ENCODE measurements around the gene LKAAEAR1. TPM values are rescaled to one million over a fixed set of nuclear protein-coding genes. Genes with fewer than 3 reads are reported as not detected.
A peak's percentile ranks its signal among the peaks of the same experiment; 100 is the strongest.

The LKAAEAR1 gene
- total and polyA plus RNA-seq, 2 of the 13 experiments (the other 11 are each of a cell fraction or from before 2014, with no cell fraction given): not detected

DNA sequence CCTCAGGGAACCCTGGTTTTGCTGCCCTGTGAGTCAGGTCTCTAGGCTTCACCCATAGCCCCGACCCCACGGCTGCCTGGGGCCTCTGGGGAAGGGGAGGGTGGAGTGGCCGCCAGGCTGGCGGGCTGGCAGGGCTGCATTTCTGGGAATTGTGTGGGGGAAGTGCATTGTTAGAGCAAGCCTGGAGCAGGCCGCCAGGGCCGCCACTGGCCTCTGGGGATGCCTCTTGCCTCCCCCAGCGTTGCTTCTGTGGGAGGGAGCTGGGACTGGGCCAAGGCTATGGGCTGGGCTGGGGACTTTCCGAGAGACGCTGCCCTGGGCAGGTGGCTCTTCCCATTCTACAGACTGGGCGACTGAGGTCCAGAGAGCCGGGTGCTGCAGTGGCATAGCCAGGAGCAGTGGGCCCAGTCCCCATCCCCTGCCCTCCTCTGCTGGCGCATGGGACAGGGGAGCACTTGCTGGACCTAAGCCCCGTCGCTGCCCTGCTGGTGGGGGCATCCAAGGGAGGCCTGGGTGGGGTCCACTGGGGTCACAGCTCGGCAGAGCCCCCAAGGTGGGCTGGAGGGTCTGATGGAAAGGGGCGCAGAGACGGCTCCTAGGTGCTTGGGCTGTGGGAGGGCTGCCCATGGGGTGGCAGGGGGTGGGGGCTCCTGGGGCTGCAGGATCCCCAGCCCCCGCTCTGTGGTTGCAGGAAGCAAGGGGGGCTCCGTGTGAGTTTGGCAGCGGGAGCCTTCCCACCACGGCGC, 28.1 kb downstream of the LKAAEAR1 start (continued):
- TF ChIP-seq, protein P1, sequence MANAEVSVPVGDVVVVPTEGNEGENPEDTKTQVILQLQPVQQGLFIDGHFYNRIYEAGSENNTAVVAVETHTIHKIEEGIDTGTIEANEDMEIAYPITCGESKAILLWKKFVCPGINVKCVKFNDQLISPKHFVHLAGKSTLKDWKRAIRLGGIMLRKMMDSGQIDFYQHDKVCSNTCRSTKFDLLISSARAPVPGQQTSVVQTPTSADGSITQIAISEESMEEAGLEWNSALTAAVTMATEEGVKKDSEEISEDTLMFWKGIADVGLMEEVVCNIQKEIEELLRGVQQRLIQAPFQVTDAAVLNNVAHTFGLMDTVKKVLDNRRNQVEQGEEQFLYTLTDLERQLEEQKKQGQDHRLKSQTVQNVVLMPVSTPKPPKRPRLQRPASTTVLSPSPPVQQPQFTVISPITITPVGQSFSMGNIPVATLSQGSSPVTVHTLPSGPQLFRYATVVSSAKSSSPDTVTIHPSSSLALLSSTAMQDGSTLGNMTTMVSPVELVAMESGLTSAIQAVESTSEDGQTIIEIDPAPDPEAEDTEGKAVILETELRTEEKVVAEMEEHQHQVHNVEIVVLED (CRISPR knock-in tag; IDR thresholded peaks at IDR 0.05; ENCODE audit: borderline replicate concordance): no peak
- TF ChIP-seq JARID2 (CRISPR knock-in tag; IDR thresholded peaks at IDR 0.05; ENCODE audit: insufficient replicate concordance) (peak; percentile 49), RBAK (CRISPR knock-in tag; IDR thresholded peaks at IDR 0.05) (peak; percentile 25; the same call in 1 of the 2 replicates), RCOR2 (CRISPR knock-in tag; IDR thresholded peaks at IDR 0.05) (peak; percentile 98), ZNF644 (CRISPR knock-in tag; IDR thresholded peaks at IDR 0.05; ENCODE audit: low read depth) (peak; percentile 15; the same call in 1 of the 2 replicates), ZNF761 (CRISPR knock-in tag; conservative IDR thresholded peaks at IDR 0.05) (no peak), SMAD3 (CRISPR knock-in tag; IDR thresholded peaks at IDR 0.05) (peak; percentile 61; the same call in 1 of the 2 replicates), ZNF260 (CRISPR knock-in tag; IDR thresholded peaks at IDR 0.05; ENCODE audit: borderline replicate concordance, low read depth) (no peak), ZNF816 (CRISPR knock-in tag; IDR thresholded peaks at IDR 0.05; ENCODE audit: borderline replicate concordance) (no peak), ZSCAN9 (CRISPR knock-in tag; IDR thresholded peaks at IDR 0.05; ENCODE audit: borderline replicate concordance) (peak; percentile 89), MEF2D (CRISPR knock-in tag; IDR thresholded peaks at IDR 0.05) (no peak), ZNF205 (CRISPR knock-in tag; IDR thresholded peaks at IDR 0.05) (no peak; the same call in 1 of the 2 replicates), ZNF333 (CRISPR knock-in tag; IDR thresholded peaks at IDR 0.05; ENCODE audit: borderline replicate concordance) (no peak), ZNF331 (CRISPR knock-in tag; IDR thresholded peaks at IDR 0.05) (peak; percentile 82), ZNF383 (CRISPR knock-in tag; IDR thresholded peaks at IDR 0.05; ENCODE audit: borderline replicate concordance) (no peak), ZNF446 (CRISPR knock-in tag; IDR thresholded peaks at IDR 0.05) (peak; percentile 83; the same call in 1 of the 2 replicates), MATR3 (CRISPR knock-in tag; IDR thresholded peaks at IDR 0.05) (no peak), ZNF296 (CRISPR knock-in tag; conservative IDR thresholded peaks at IDR 0.05) (no peak; the same call in 1 of the 2 replicates), MAFK (conservative IDR thresholded peaks at IDR 0.05 in 1 of 2, IDR thresholded peaks at IDR 0.05 in 1 of 2; ENCODE audit: low read length in 2 of 2) (no peak), NFIC (IDR thresholded peaks at IDR 0.05; ENCODE audit: low read length) (no peak)
- TF ChIP-seq, protein P2, sequence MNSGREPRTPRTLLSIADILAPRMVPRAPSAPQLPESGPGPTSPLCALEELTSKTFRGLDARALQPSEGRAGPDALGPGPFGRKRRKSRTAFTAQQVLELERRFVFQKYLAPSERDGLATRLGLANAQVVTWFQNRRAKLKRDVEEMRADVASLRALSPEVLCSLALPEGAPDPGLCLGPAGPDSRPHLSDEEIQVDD (CRISPR knock-in tag; IDR thresholded peaks at IDR 0.05; ENCODE audit: borderline replicate concordance): peak; percentile 54; the same call in 1 of the 2 replicates
- TF ChIP-seq, protein P3, sequence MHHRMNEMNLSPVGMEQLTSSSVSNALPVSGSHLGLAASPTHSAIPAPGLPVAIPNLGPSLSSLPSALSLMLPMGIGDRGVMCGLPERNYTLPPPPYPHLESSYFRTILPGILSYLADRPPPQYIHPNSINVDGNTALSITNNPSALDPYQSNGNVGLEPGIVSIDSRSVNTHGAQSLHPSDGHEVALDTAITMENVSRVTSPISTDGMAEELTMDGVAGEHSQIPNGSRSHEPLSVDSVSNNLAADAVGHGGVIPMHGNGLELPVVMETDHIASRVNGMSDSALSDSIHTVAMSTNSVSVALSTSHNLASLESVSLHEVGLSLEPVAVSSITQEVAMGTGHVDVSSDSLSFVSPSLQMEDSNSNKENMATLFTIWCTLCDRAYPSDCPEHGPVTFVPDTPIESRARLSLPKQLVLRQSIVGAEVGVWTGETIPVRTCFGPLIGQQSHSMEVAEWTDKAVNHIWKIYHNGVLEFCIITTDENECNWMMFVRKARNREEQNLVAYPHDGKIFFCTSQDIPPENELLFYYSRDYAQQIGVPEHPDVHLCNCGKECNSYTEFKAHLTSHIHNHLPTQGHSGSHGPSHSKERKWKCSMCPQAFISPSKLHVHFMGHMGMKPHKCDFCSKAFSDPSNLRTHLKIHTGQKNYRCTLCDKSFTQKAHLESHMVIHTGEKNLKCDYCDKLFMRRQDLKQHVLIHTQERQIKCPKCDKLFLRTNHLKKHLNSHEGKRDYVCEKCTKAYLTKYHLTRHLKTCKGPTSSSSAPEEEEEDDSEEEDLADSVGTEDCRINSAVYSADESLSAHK (CRISPR knock-in tag; IDR thresholded peaks at IDR 0.05; ENCODE audit: borderline replicate concordance): no peak; the same call in 1 of the 2 replicates
- TF ChIP-seq, protein P4, sequence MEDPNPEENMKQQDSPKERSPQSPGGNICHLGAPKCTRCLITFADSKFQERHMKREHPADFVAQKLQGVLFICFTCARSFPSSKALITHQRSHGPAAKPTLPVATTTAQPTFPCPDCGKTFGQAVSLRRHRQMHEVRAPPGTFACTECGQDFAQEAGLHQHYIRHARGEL (CRISPR knock-in tag; IDR thresholded peaks at IDR 0.05): no peak
- TF ChIP-seq, protein P5, sequence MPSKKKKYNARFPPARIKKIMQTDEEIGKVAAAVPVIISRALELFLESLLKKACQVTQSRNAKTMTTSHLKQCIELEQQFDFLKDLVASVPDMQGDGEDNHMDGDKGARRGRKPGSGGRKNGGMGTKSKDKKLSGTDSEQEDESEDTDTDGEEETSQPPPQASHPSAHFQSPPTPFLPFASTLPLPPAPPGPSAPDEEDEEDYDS (CRISPR knock-in tag; IDR thresholded peaks at IDR 0.05): peak; percentile 68; the same call in 1 of the 2 replicates

Data from HepG2 (cell line).